Heart left ventricle (tissue), 16 donors: Measurements from ENCODE around the gene ATRN. TPM values are rescaled to one million over a fixed set of nuclear protein-coding genes. Genes with fewer than 3 reads are reported as not detected.
"Not testable (repeated sequence)": the region's sequence is repeated elsewhere in the genome, so short reads cannot be mapped to it uniquely, and the experiment has no call there.

Source experiments
- ATAC-seq, 4 donors: fragments of 200-7000 bp; cut with Tn5 transposase; one replicate each; pipeline ENCODE4 v1.9.1; 2020 to 2022; ENCODE audit warnings: moderate library complexity in 4 of 4, mild to moderate bottlenecking in 3 of 4, moderate number of reproducible peaks in 1 of 4
- DNase-seq, 5 donors: peaks; one replicate each; pipeline ENCODE4 v3.0.0-alpha.2; 2020
- H3K27ac ChIP-seq, 12 donors: fragments of 200-600 bp; sonication (generic) in 4 of 12; one replicate each; pipeline versions ENCODE4 v1.5.0 to v1.8.0; 2016 to 2022; ENCODE audit warnings: mild to moderate bottlenecking in 2 of 12
- H3K27me3 ChIP-seq, 9 donors: fragments of 200-600 bp; sonication (generic) in 2 of 9; one replicate each; pipeline versions ENCODE4 v1.5.1 to v1.8.0; 2016 to 2022; ENCODE audit warnings: mild to moderate bottlenecking in 3 of 9
- H3K36me3 ChIP-seq, 9 donors: fragments of 200-600 bp; sonication (generic) in 2 of 9; one replicate each; pipeline versions ENCODE4 v1.5.0 to v1.8.0; 2018 to 2022; ENCODE audit warnings: mild to moderate bottlenecking in 2 of 9
- H3K4me1 ChIP-seq, 12 donors: fragments of 200-600 bp; sonication (generic) in 4 of 12; one replicate each; pipeline versions ENCODE4 v1.5.0 to v1.8.0; 2016 to 2022; ENCODE audit warnings: mild to moderate bottlenecking in 3 of 12
- H3K4me3 ChIP-seq, 12 donors: fragments of 200-600 bp; sonication (generic) in 4 of 12; one replicate each; pipeline versions ENCODE4 v1.5.0 to v1.8.0; 2017 to 2022; ENCODE audit warnings: mild to moderate bottlenecking in 9 of 12, moderate library complexity in 4 of 12
- H3K9me3 ChIP-seq, 12 donors: fragments of 200-600 bp; sonication (generic) in 4 of 12; one replicate each; pipeline versions ENCODE4 v1.5.0 to v1.8.0; 2016 to 2022; ENCODE audit warnings: mild to moderate bottlenecking in 1 of 12
- CTCF ChIP-seq, 12 donors: fragments of 200-600 bp; sonication (generic) in 4 of 12; IDR thresholded peaks; one replicate each; pipeline versions ENCODE4 v1.5.0 to v1.8.0; 2018 to 2022; ENCODE audit warnings: antibody characterized with exemption in 12 of 12, mild to moderate bottlenecking in 5 of 12
- POLR2A ChIP-seq, 2 donors: fragments of 450-650 bp; IDR thresholded peaks; one replicate each; pipeline ENCODE4 v1.6.1; 2017; ENCODE audit warnings: antibody characterized with exemption in 2 of 2, mild to moderate bottlenecking in 2 of 2, moderate library complexity in 2 of 2
- WGBS, 4 donors: extraction: QIAGEN DNeasy Blood & Tissue Kit in 2 of 4; methylation state at CpG; one replicate each; pipeline versions ENCODE4 v1.1.5 to v1.1.7; 2013 to 2018; 5-methylcytosine and 5-hydroxymethylcytosine counted together
- intact Hi-C, 10 donors: fragments of 100-400 bp; cut with DNase I; formaldehyde crosslinking; loops; one replicate each; pipeline versions ENCODE4 v1.11.1 to v1.14.2; 2022
- polyA plus RNA-seq, 2 donors: library from polyadenylated mRNA; stranded (reverse); fragments of 200-250 nt; gene quantifications; one replicate each; pipeline ENCODE4 v1.2.3, GENCODE V29; 2013
- total RNA-seq, 9 donors: library from RNA; depleted of rRNA in 2 of 9; stranded (reverse); fragments of >200 nt in 2 of 9; fragmentation: NEBNext Ultra II Directional in 3 of 9; extraction: Animal tissue kit (Norgen Biotek cat#: 25700) in 3 of 9; gene quantifications; one replicate each; pipeline versions ENCODE4 v1.1.0 to v1.2.4, GENCODE V29; 2016 to 2023
- donor health status: ischemic (EF 13 %, LVEDD 7.1; RV severe dilation, severe dysfunction).
- donor health status: healthy with polysubstance abuse.
- donor health status: DM: no; HTN: yes; CAD: no.
- donor health status: DM: no; HTN: no; CAD: no.
- donor health status: ischemic (EF 25% LVEDD 6.9; RV normal size, moderate dysfunction).
- donor health status: ischemic (EF 25% LVEDD 5.7; RV mildly dilated, moderate dysfunction).
- donor health status: healthy.
- donor health status: DM: yes; HTN: yes; CAD: no.
- donor health status: ischemic (EF 35%, LVEDD 5.7; RV mildly dilated, moderate dysfunction).
- donor health status: nonischemic (EF 11% LVEDD 7.7; RV severe dilation, severe dysfunction).
- donor health status: DM: yes; HTN: yes; CAD: no.
- donor health status: PGD.
- donor health status: ischemic (EF 29% LVEDD 5.4; RV normal size, mild dysfunction).
- donor health status: nonischemic (EF 23%, LVEDD 6.1; RV moderate dilation, normal function).

The ATRN gene
- total and polyA plus RNA-seq, 11 donors, result 4.8 to 44.7 (median 32.6) TPM

GRCh38 chr20:3502878-3503277 is 32.1 kb downstream of the ATRN start:
- Histone ChIP-seq H3K36me3 (no peaks in the 10 kb centered on the region), H3K27ac (no peak overlapping the region), H3K27me3 (no peaks in the 10 kb centered on the region), H3K9me3 (no peaks in the 10 kb centered on the region), H3K4me3 (no peak overlapping the region), H3K4me1 (peaks cover 0 to 6% (median 0%) of the 10 kb centered on the region in 12 donors)
- DNase-seq, result no peak
- intact Hi-C loops, result no loop called here
- no peak for ATAC-seq
- 74 to 92% (median 81%) methylated on average over 2 of the region's 2 CpGs for WGBS, 4 donors
- TF ChIP-seq CTCF (IDR thresholded peaks at IDR 0.05), result no peak
- TF ChIP-seq POLR2A (IDR thresholded peaks at IDR 0.05), result no peak

DNA sequence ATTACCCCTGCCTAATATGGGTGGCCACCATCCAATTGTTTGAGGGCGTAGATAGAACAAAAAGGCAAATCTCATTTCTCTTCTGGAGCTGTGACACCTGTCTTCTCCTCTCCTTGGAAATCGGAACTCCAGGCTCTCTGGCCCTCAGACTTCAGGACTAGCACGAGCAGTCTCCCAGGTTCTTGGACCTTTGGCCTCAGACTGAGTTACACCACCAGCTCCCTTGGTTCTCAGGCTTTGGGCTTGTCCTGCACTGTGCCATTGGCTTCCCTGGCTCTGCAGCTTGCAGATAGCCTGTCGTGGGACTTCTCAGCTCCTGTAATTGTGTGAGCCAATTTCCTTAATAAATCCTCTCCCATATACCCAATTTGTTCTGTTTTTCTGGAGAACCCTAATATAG is 34.3 kb downstream of the ATRN start:
- Histone ChIP-seq H3K36me3 (no peaks in the 10 kb centered on the region), H3K4me3 (no peak overlapping the region), H3K9me3 (no peaks in the 10 kb centered on the region), H3K4me1 (peaks cover 0 to 6% (median 0%) of the 10 kb centered on the region in 12 donors), H3K27me3 (no peaks in the 10 kb centered on the region), H3K27ac (no peak overlapping the region)
- ATAC-seq, result no peak
- intact Hi-C loops, result no loop called here
- DNase-seq, result no peak
- 91 to 95% (median 93%) methylated on average over 4 of the region's 4 CpGs for WGBS, 4 donors
- TF ChIP-seq POLR2A (IDR thresholded peaks at IDR 0.05), result no peak
- no peak for TF ChIP-seq CTCF (IDR thresholded peaks at IDR 0.05)

- no peak for TF ChIP-seq POLR2A (IDR thresholded peaks at IDR 0.05)
- TF ChIP-seq CTCF (IDR thresholded peaks at IDR 0.05), result no peak
- WGBS, 4 donors, result 86 to 90% (median 88%) methylated on average over 2 of the region's 2 CpGs
- Histone ChIP-seq H3K36me3 (no peaks in the 10 kb centered on the region), H3K27ac (no peak overlapping the region), H3K4me3 (no peak overlapping the region), H3K27me3 (no peaks in the 10 kb centered on the region), H3K4me1 (peaks cover 0 to 8% (median 0%) of the 10 kb centered on the region in 12 donors), H3K9me3 (no peaks in the 10 kb centered on the region)
- ATAC-seq (no peak), DNase-seq (no peak)
- intact Hi-C loops, result no loop called here
Observed at GRCh38 chr20:3509064-3509463, 38.2 kb downstream of the ATRN start.

DNA sequence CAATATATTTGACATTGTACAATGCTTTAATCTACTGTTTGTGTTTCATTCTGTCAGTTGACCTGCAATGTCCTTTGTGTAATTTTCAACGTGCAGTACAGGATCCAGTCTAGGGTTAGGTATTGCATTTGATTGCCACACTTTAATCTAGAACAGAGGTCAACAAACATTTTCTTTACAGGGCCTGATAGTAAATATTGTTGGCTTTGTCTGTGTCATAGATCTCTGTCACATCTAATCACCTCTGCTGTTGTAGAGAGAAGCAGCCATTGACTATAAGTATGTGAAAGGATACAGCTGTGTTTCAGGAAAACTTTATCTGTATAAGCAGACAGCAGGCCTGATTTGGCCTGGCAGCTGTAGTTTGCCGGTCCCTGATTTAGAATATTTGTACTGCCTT is 39.3 kb downstream of the ATRN start:
- WGBS, 4 donors, result 20 to 28% (median 24%) methylated on average over 2 of the region's 2 CpGs
- no peak overlapping the region for H3K27ac ChIP-seq
- ATAC-seq (no peak), DNase-seq (no peak)
- peaks cover 0 to 8% (median 0%) of the 10 kb centered on the region in 12 donors for H3K4me1 ChIP-seq
- no peaks in the 10 kb centered on the region for H3K27me3 ChIP-seq
- TF ChIP-seq POLR2A (IDR thresholded peaks at IDR 0.05) (no peak), CTCF (IDR thresholded peaks at IDR 0.05) (no peak)
- intact Hi-C loops, result no loop called here
- H3K4me3 ChIP-seq, result no peak overlapping the region
- no peaks in the 10 kb centered on the region for H3K9me3 ChIP-seq
- no peaks in the 10 kb centered on the region for H3K36me3 ChIP-seq

GRCh38 chr20:3512239-3512638 is 41.4 kb downstream of the ATRN start:
- H3K4me3 ChIP-seq, ATAC-seq, H3K36me3 ChIP-seq, DNase-seq, H3K4me1 ChIP-seq, H3K27me3 ChIP-seq, intact Hi-C loops, H3K27ac ChIP-seq, H3K9me3 ChIP-seq: not testable (repeated sequence)
- WGBS, 4 donors, result 94 to 98% (median 96%) methylated on average over 3 of the region's 3 CpGs
